KOPT-K1 (cell line): ENCODE data around the gene MRPL39.

ENCODE experiments used
- H3K27ac ChIP-seq: fragments of 200-600 bp; sonication (generic); 2 replicates; pipeline ENCODE4 v1.5.1; 2016; ENCODE audit warnings: antibody characterized with exemption, mild to moderate bottlenecking, low read depth, low read length; ENCODE audit not compliant: poor library complexity, severe bottlenecking
- H3K36me3 ChIP-seq: fragments of 200-600 bp; sonication (generic); 2 replicates; pipeline ENCODE4 v1.5.1; 2017; ENCODE audit warnings: antibody characterized with exemption, mild to moderate bottlenecking, low read length, moderate library complexity; ENCODE audit not compliant: insufficient read depth
- H3K9me3 ChIP-seq: fragments of 200-600 bp; sonication (generic); 2 replicates; pipeline ENCODE4 v1.5.1; 2017; ENCODE audit warnings: antibody characterized with exemption, low read length, mild to moderate bottlenecking; ENCODE audit not compliant: insufficient read depth, poor library complexity, severe bottlenecking

The MRPL39 gene

GRCh38 chr21:25550352-25551120 lies 56.7 kb downstream of the MRPL39 start:
- Histone ChIP-seq H3K27ac (no peak overlapping the region), H3K9me3 (no peaks in the 10 kb centered on the region), H3K36me3 (no peaks in the 10 kb centered on the region)

DNA sequence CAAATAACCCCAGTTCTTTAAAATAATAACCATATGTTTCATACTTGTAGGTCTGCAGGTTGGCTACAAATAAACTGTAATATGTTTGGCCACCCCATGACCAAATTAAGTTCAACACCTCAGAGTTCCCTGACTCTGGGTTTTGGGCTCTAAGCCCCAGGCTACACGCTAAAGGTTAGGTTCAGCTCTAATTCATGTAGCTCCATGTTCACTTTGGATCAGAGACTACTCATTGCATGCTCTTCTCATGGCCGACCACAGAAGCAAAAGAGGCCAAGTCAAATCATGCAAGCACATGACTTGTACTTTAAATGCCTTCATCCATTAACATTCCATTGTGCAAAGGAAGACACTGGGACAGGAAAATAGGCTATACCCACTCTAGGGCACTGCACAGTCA lies 66.2 kb downstream of the MRPL39 start:
- H3K36me3 ChIP-seq: no peaks in the 10 kb centered on the region
- no peak overlapping the region for H3K27ac ChIP-seq
- H3K9me3 ChIP-seq: peaks cover 20% of the 10 kb centered on the region

DNA sequence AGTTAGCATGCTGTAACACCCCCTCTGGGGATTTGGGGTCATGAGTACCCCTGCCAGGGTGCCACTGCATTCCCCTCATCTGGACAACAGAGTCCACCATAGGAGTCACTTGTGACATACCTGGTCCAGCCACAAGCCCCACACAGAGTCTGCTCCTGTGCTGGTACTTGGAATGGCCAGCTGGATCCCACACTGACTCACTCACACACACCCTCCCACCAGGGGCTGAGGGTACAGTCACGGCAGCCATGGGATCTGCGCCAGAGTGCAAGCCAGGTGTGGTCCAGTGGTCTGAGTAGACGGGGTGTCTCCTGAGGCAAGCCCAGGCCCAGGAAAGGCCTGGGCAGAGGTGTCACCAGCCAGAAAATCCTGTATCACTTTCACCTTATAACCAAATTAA lies 67.7 kb downstream of the MRPL39 start:
- no peak overlapping the region for H3K27ac ChIP-seq
- peaks cover 20% of the 10 kb centered on the region for H3K9me3 ChIP-seq
- H3K36me3 ChIP-seq: no peaks in the 10 kb centered on the region

DNA sequence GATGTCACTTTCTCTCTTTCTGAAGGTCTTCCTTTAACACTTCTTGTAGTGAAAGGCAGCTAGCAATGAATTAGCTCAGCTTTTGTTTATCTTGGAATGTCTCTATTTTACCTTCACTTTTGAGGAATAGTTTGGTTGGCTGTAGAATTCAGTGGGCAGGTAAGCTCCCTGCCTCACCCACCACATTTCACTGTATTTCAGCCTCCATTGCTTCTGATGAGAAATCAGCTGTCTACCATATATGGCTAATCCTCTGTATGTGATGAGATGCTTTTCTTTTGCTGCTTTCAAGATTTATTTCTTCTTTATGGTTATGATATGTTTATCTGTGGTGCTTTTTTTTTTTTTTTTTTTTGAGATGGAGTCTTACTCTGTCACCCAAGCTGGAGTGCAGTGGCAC lies 70.1 kb downstream of the MRPL39 start:
- Histone ChIP-seq H3K27ac (no peak overlapping the region), H3K9me3 (peaks cover 20% of the 10 kb centered on the region), H3K36me3 (no peaks in the 10 kb centered on the region)

DNA sequence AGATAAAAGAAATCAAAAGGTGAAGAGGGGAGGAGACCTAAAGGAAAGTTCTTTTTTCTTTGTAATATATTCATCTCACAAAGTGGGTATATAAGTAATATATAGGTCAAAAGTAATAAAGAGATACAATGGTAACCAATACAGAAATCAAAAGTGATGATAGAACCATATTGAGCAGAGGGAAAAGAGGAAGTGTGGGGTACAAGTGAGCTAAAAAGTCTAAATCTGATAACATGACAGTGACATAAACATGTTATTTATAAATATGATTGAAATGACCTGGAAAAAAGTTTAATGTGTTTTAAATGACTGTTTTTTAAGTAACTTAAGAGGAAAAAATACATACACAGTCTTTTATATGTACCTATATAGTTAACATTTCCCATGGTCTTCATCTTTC lies 70.5 kb downstream of the MRPL39 start:
- Histone ChIP-seq H3K9me3 (peaks cover 20% of the 10 kb centered on the region), H3K36me3 (no peaks in the 10 kb centered on the region), H3K27ac (no peak overlapping the region)

DNA sequence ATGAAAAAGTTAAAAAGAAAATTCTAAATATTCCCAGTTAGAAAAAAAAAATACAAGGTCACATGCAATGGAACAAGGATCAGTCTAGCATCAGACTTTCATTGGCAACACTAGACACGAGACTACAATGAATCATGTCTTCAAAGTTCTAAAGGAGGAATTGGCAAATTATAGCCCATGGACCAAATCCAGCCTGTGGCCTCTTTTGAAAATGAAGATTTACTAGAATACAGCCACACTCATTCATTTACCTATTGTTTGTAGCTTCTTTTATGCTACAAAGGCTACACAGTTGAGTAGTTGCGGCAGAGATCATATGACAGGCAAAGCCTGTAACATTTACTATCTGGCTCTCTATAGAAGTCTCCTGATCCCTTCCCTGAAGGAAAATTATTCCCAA lies 71.4 kb downstream of the MRPL39 start:
- Histone ChIP-seq H3K9me3 (peaks cover 20% of the 10 kb centered on the region), H3K36me3 (no peaks in the 10 kb centered on the region), H3K27ac (no peak overlapping the region)
